ENCODE data around the gene DIS3L2.
"Not testable (repeated sequence)": the region's sequence is repeated elsewhere in the genome, so short reads cannot be mapped to it uniquely, and the experiment has no call there.

The DIS3L2 gene

DNA sequence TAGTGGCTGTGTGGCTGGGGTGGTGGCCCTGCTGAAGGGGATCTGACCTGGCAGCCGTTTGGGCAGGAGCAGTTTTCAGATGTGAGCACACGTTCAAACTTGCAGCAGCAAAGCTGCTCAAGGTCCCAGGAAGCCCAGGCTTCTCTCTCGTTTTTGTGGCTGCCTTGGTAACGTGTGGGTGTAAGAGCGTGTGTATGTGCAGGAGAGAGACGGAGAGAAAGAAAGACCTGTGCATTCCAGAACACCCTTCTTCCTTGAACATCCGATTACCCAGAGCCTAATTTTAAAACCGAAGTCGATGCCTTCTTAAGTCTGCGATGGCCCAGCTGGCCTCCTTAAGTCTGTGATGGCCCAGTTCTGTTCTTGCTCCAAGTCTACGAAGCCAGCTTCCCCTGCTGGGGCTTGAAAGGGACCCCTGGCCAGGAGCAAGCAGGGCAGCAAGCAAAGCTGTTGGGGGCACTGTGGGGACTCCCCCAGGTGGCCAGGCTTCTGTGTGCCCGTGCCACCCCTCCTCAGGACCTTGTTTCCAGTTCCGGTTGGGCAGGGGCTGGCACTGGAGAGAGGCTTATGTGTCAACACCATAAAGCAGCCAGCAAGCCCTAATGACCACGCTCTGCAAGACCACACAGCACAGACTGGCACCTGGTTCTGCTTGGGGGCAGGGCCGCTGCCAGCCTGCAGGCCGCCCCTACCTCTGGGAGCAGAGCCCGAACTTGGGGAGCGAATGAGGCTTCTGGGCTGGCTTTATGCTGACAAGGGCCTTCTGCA lies 361.2 kb downstream of the DIS3L2 start:
- no peaks in the 10 kb centered on the region for H3K27me3 ChIP-seq (ENCODE audit: insufficient read depth, low read length)
- no peaks in the 10 kb centered on the region for H3K9me2 ChIP-seq (ENCODE audit: low read depth, low read length)
- no peak overlapping the region for H3K4me2 ChIP-seq (ENCODE audit: low read length)
- no peak overlapping the region for H3K4me3 ChIP-seq (ENCODE audit: low read depth, low read length, poor library complexity, severe bottlenecking)
- peaks cover 16% of the 10 kb centered on the region for H3K4me1 ChIP-seq (ENCODE audit: insufficient read depth, low read length, severe bottlenecking)
- H4K20me1 ChIP-seq (ENCODE audit: insufficient read depth, low read length): no peaks in the 10 kb centered on the region
- no peak overlapping the region for H3K27ac ChIP-seq (ENCODE audit: low read depth, low read length, poor library complexity, severe bottlenecking)
- H3K36me3 ChIP-seq (ENCODE audit: insufficient read depth, low read length): no peaks in the 10 kb centered on the region
- H3K79me2 ChIP-seq (ENCODE audit: insufficient read depth, low read length): no peaks in the 10 kb centered on the region
- TF ChIP-seq EZH2 (IDR thresholded peaks at IDR 0.05; ENCODE audit: borderline replicate concordance, low read length): no peak
- TF ChIP-seq, protein P1, sequence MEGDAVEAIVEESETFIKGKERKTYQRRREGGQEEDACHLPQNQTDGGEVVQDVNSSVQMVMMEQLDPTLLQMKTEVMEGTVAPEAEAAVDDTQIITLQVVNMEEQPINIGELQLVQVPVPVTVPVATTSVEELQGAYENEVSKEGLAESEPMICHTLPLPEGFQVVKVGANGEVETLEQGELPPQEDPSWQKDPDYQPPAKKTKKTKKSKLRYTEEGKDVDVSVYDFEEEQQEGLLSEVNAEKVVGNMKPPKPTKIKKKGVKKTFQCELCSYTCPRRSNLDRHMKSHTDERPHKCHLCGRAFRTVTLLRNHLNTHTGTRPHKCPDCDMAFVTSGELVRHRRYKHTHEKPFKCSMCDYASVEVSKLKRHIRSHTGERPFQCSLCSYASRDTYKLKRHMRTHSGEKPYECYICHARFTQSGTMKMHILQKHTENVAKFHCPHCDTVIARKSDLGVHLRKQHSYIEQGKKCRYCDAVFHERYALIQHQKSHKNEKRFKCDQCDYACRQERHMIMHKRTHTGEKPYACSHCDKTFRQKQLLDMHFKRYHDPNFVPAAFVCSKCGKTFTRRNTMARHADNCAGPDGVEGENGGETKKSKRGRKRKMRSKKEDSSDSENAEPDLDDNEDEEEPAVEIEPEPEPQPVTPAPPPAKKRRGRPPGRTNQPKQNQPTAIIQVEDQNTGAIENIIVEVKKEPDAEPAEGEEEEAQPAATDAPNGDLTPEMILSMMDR (IDR thresholded peaks at IDR 0.05; ENCODE audit: low read length): no peak
- no peaks in the 10 kb centered on the region for H3F3A ChIP-seq (ENCODE audit: insufficient read depth, low read length)
- no peaks in the 10 kb centered on the region for H3K9me3 ChIP-seq (ENCODE audit: low read length)
- H2AFZ ChIP-seq (ENCODE audit: low read length): no peak overlapping the region
- no peak overlapping the region for H3K9ac ChIP-seq (ENCODE audit: low read length)

DNA sequence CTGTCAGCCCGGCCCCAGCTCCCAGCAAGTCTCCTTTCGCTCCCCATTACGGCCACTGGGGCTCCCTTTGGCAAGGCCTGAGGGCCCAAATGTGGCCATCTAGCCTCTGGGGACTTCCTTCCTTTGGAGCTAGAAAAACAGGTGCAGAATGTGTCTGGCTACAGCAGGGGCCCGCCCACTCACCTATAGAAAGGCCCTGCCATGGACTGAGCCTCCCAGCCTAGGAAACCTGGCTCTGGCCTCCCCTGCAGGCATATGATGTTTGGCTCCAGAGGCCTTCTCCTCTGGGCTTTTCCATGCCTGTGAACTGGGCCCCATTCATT lies 361.8 kb downstream of the DIS3L2 start:
- Histone ChIP-seq H3K27ac (ENCODE audit: low read depth, low read length, poor library complexity, severe bottlenecking) (no peak overlapping the region), H3K9me2 (ENCODE audit: low read depth, low read length) (no peaks in the 10 kb centered on the region), H3K36me3 (ENCODE audit: insufficient read depth, low read length) (no peaks in the 10 kb centered on the region), H3F3A (ENCODE audit: insufficient read depth, low read length) (no peaks in the 10 kb centered on the region), H3K27me3 (ENCODE audit: insufficient read depth, low read length) (no peaks in the 10 kb centered on the region), H3K9ac (ENCODE audit: low read length) (no peak overlapping the region), H3K9me3 (ENCODE audit: low read length) (no peaks in the 10 kb centered on the region), H3K4me1 (ENCODE audit: insufficient read depth, low read length, severe bottlenecking) (peaks cover 16% of the 10 kb centered on the region), H2AFZ (ENCODE audit: low read length) (no peak overlapping the region), H4K20me1 (ENCODE audit: insufficient read depth, low read length) (no peaks in the 10 kb centered on the region), H3K4me3 (ENCODE audit: low read depth, low read length, poor library complexity, severe bottlenecking) (no peak overlapping the region), H3K4me2 (ENCODE audit: low read length) (no peak overlapping the region), H3K79me2 (ENCODE audit: insufficient read depth, low read length) (no peaks in the 10 kb centered on the region)
- TF ChIP-seq EZH2 (IDR thresholded peaks at IDR 0.05; ENCODE audit: borderline replicate concordance, low read length): no peak
- TF ChIP-seq, protein P1 (IDR thresholded peaks at IDR 0.05; ENCODE audit: low read length): no peak

DNA sequence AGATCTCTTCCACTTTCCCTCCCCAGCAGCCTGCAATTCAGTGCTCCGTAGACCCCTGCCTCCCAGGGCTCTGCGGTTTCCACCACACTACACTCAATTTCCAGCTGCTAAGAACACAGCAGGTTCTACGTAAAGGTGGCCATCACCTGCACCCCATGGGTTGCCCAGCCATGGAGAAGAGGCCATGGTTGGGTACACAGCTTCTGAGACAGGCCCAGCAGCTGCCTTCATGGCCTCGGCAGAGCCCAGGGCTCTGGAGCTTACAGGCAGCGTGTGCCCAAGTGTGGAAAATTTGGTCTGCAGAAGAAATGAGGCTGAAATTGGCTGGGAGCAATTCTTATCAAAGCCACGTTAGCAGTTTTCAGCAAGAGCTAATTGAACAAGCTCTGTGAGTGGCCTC lies 362.5 kb downstream of the DIS3L2 start:
- H3K36me3 ChIP-seq (ENCODE audit: insufficient read depth, low read length); H3K27me3 ChIP-seq (ENCODE audit: insufficient read depth, low read length); H3K4me2 ChIP-seq (ENCODE audit: low read length); H3K9ac ChIP-seq (ENCODE audit: low read length); H2AFZ ChIP-seq (ENCODE audit: low read length); H3F3A ChIP-seq (ENCODE audit: insufficient read depth, low read length); H3K79me2 ChIP-seq (ENCODE audit: insufficient read depth, low read length); H4K20me1 ChIP-seq (ENCODE audit: insufficient read depth, low read length); H3K9me2 ChIP-seq (ENCODE audit: low read depth, low read length); H3K4me3 ChIP-seq (ENCODE audit: low read depth, low read length, poor library complexity, severe bottlenecking); H3K9me3 ChIP-seq (ENCODE audit: low read length); H3K27ac ChIP-seq (ENCODE audit: low read depth, low read length, poor library complexity, severe bottlenecking): not testable (repeated sequence)
- H3K4me1 ChIP-seq (ENCODE audit: insufficient read depth, low read length, severe bottlenecking): peaks cover 16% of the 10 kb centered on the region

DNA sequence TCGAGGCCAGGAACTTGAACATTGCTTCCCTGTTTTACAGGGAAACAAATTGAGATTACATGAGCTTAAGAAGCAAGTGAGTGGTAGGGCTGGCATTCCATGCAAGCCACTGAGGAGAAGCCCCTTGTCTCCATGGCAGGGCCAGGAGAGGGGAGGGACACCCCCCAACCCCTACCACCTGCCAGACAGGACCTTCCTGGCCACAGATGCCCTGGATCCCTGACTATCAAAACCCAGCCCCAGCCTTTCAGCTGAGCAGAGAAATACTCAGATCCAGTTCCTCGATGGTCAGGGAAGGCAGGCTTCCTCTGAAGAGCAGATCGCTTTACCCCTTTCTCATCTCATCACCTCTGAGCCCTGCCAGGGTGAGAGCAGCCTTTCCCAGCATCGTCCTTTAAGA lies 363.3 kb downstream of the DIS3L2 start:
- Histone ChIP-seq H3K4me1 (ENCODE audit: insufficient read depth, low read length, severe bottlenecking) (peaks cover 16% of the 10 kb centered on the region), H3K4me3 (ENCODE audit: low read depth, low read length, poor library complexity, severe bottlenecking) (no peak overlapping the region), H2AFZ (ENCODE audit: low read length) (no peak overlapping the region), H3K9ac (ENCODE audit: low read length) (no peak overlapping the region), H3K9me3 (ENCODE audit: low read length) (no peaks in the 10 kb centered on the region), H3F3A (ENCODE audit: insufficient read depth, low read length) (no peaks in the 10 kb centered on the region), H3K79me2 (ENCODE audit: insufficient read depth, low read length) (no peaks in the 10 kb centered on the region), H3K9me2 (ENCODE audit: low read depth, low read length) (no peaks in the 10 kb centered on the region), H3K4me2 (ENCODE audit: low read length) (no peak overlapping the region), H3K27me3 (ENCODE audit: insufficient read depth, low read length) (no peaks in the 10 kb centered on the region), H3K27ac (ENCODE audit: low read depth, low read length, poor library complexity, severe bottlenecking) (no peak overlapping the region), H3K36me3 (ENCODE audit: insufficient read depth, low read length) (no peaks in the 10 kb centered on the region), H4K20me1 (ENCODE audit: insufficient read depth, low read length) (no peaks in the 10 kb centered on the region)
- no peak for TF ChIP-seq EZH2 (IDR thresholded peaks at IDR 0.05; ENCODE audit: borderline replicate concordance, low read length)
- TF ChIP-seq, protein P1 (IDR thresholded peaks at IDR 0.05; ENCODE audit: low read length): no peak

Data from OCI-LY1 (cell line).